K562 (cell line): Measurements from ENCODE around the gene MADCAM1. TPM values are rescaled to one million over a fixed set of nuclear protein-coding genes. Genes with fewer than 3 reads are reported as not detected.

Experiments used
- ATAC-seq: fragments of 200-7000 bp; cut with Tn5 transposase; 3 replicates; pipeline ENCODE4 v1.9.1; 2020; ENCODE audit warnings: moderate library complexity
- BruUV-seq: library from RNA; stranded (reverse); fragments of 400-500 nt; replicated peaks from 2 replicates; lab custom pipeline; 2021; lab: Mats Ljungman, UMichigan
- CTCF ChIA-PET: fragments of 300-600 bp; formaldehyde crosslinking; extraction: SDS; loops from one replicate; lab custom pipeline; 2021; ENCODE audit warnings: low intra/inter-chr PET ratio; lab: Yijun Ruan, JAX
- POLR2A ChIA-PET: fragments of 300-600, 350-650 bp; sonication (Branson Sonifier 250); formaldehyde crosslinking; extraction: SDS; loops from one replicate; lab custom pipeline; 2021; ENCODE audit warnings: antibody characterized with exemption, inconsistent platforms; lab: Yijun Ruan, JAX
- DNase-seq, 4 experiments: peaks; one replicate each; pipeline versions ENCODE4 v3.0.0 to v3.0.0-alpha.2; 2011 to 2018; ENCODE audit warnings: low spot score in 3 of 4, mixed read lengths in 3 of 4; ENCODE audit errors: extremely low read depth in 1 of 4
- FAIRE-seq: peaks from 2 replicates; lab custom pipeline; 2011; peaks lifted over from hg19 to GRCh38; lab: Jason Lieb, UNC
- H2AFZ ChIP-seq: 2 replicates; pipeline ENCODE4 v1.6.0; 2011; ENCODE audit warnings: low read depth, low read length, control low read depth, inconsistent platforms
- H3K27ac ChIP-seq: fragments of 200-600 bp; 3 replicates; pipeline ENCODE4 v1.8.0; 2011; ENCODE audit warnings: low read depth, mild to moderate bottlenecking, control low read depth, inconsistent platforms, low read length, moderate library complexity, mixed read lengths; ENCODE audit errors: extremely low read depth
- H3K27me3 ChIP-seq, 2 experiments: fragments of 300-600 bp in 1 of 2; 2 replicates in 1 of 2; 3 replicates in 1 of 2; pipeline versions ENCODE4 v1.6.0 to v1.8.0; 2011; ENCODE audit warnings: inconsistent platforms in 2 of 2, low read length in 2 of 2, mild to moderate bottlenecking in 1 of 2, mixed read lengths in 1 of 2, moderate library complexity in 1 of 2; ENCODE audit not compliant: control insufficient read depth in 2 of 2, insufficient read depth in 2 of 2
- H3K36me3 ChIP-seq: fragments of 300-600 bp; 3 replicates; pipeline ENCODE4 v1.8.0; 2011; ENCODE audit warnings: mild to moderate bottlenecking, low read length, inconsistent platforms; ENCODE audit not compliant: control insufficient read depth, insufficient read depth
- H3K4me1 ChIP-seq, 2 experiments: fragments of 200-600 bp in 1 of 2; replicated peaks in 1 of 2; 2 replicates in 1 of 2; 3 replicates in 1 of 2; pipeline versions ENCODE4 v1.5.1 to v1.8.0; 2011; ENCODE audit warnings: inconsistent platforms in 2 of 2, low read length in 2 of 2, mild to moderate bottlenecking in 1 of 2, mixed read lengths in 1 of 2, moderate library complexity in 1 of 2; ENCODE audit not compliant: control insufficient read depth in 2 of 2, insufficient read depth in 2 of 2
- H3K4me2 ChIP-seq: 2 replicates; pipeline ENCODE4 v1.6.1; 2011; ENCODE audit warnings: low read length, control low read depth, inconsistent platforms, mixed read lengths; ENCODE audit not compliant: insufficient read depth
- H3K4me3 ChIP-seq: fragments of 200-600 bp; sonication (generic), shearing (Covaris generic); 2 replicates; pipeline ENCODE4 v1.5.1; 2016; ENCODE audit warnings: control low read depth, inconsistent platforms
- H3K79me2 ChIP-seq: fragments of 200-600 bp; 3 replicates; pipeline ENCODE4 v1.8.0; 2011; ENCODE audit warnings: low read length, inconsistent platforms; ENCODE audit not compliant: control insufficient read depth, insufficient read depth
- H3K9ac ChIP-seq, 2 experiments: 2 replicates each; pipeline versions ENCODE4 v1.6.0 to v1.6.1; 2011; ENCODE audit warnings: low read depth in 2 of 2, low read length in 2 of 2, control low read depth in 1 of 2, inconsistent platforms in 1 of 2, mild to moderate bottlenecking in 1 of 2, mixed read lengths in 1 of 2; ENCODE audit not compliant: insufficient read depth in 1 of 2
- H3K9me1 ChIP-seq: one replicate; pipeline ENCODE4 v1.6.0; 2011; ENCODE audit warnings: inconsistent platforms, mild to moderate bottlenecking, low read length, moderate library complexity; ENCODE audit not compliant: control insufficient read depth, insufficient read depth
- H3K9me3 ChIP-seq: replicated peaks from 2 replicates; pipeline ENCODE4 v1.5.1; 2011; ENCODE audit warnings: low read depth, low read length, inconsistent platforms; ENCODE audit not compliant: control insufficient read depth, insufficient read depth
- H4K20me1 ChIP-seq: replicated peaks from 2 replicates; pipeline ENCODE4 v1.6.1; 2011; ENCODE audit warnings: low read length, inconsistent platforms, mixed read lengths; ENCODE audit not compliant: control insufficient read depth, insufficient read depth
- CTBP1 ChIP-seq: fragments of 450-650 bp; IDR thresholded peaks from 2 replicates; pipeline ENCODE4 v1.6.1; 2016; ENCODE audit warnings: borderline replicate concordance
- FOXP4 ChIP-seq: sonication (generic); formaldehyde crosslinking; IDR thresholded peaks from 2 replicates; pipeline ENCODE4 v1.8.0; 2022; ENCODE audit warnings: mild to moderate bottlenecking, missing genetic modification reagents, borderline replicate concordance
- NUFIP1 ChIP-seq: fragments of 450-650 bp; IDR thresholded peaks from 2 replicates; pipeline ENCODE4 v1.6.1; 2018; ENCODE audit not compliant: partially characterized antibody
- ZNF184 ChIP-seq: sonication (generic); formaldehyde crosslinking; IDR thresholded peaks from 2 replicates; pipeline ENCODE4 v1.5.0; 2020; ENCODE audit warnings: missing genetic modification reagents
- WGBS: fragments of 100-300 bp; shearing (Covaris generic); methylation state at CpG from one replicate; pipeline ENCODE4 v1.1.6; 2016; ENCODE audit warnings: low coverage, mixed read lengths; ENCODE audit not compliant: insufficient coverage; ENCODE audit errors: missing lambda C conversion rate; 5-methylcytosine and 5-hydroxymethylcytosine counted together
- in situ Hi-C: fragments of 300-500 bp; cut with MboI; formaldehyde crosslinking; loops from 4 replicates; pipeline ENCODE4 v1.15.0; 2018; ENCODE audit warnings: inconsistent platforms, mixed read lengths
- intact Hi-C: fragments of 100-400 bp; cut with micrococcal nuclease; formaldehyde crosslinking; loops from 2 replicates; pipeline ENCODE4 v1.14.2; 2022
- polyA plus RNA-seq, 8 experiments: library from polyadenylated mRNA; depleted of rRNA in 4 of 8; stranded (reverse) in 5 of 8; unstranded in 3 of 8; fragments of >200 nt; fragmentation: Nextera tagmentation in 2 of 8; fragmentation: Illumina TruSeq in 1 of 8; extraction: Ambion mirVana in 2 of 8; extraction: Trizol in 1 of 8; gene quantifications; 2 replicates each; pipeline versions ENCODE4 v1.2.1 to v1.2.3, GENCODE V29; 2011 to 2014; ENCODE audit warnings: inconsistent platforms in 1 of 8, missing spikeins in 1 of 8
- total RNA-seq, 7 experiments: library from RNA; depleted of rRNA in 6 of 7; stranded (reverse); fragments of >200 nt in 6 of 7; fragmentation: Illumina TruSeq in 2 of 7; extraction: Trizol in 2 of 7; gene quantifications; 2 replicates each; pipeline versions ENCODE4 v1.2.1 to v1.2.3, GENCODE V29; 2011 to 2021; ENCODE audit warnings: low replicate concordance in 1 of 7

The MADCAM1 gene
- total and polyA plus RNA-seq, 9 of the 15 experiments (the other 6 are each of a cell fraction or from before 2014, with no cell fraction given) = 0.09 to 0.36 (median 0.09) TPM; not detected in 6

DNA sequence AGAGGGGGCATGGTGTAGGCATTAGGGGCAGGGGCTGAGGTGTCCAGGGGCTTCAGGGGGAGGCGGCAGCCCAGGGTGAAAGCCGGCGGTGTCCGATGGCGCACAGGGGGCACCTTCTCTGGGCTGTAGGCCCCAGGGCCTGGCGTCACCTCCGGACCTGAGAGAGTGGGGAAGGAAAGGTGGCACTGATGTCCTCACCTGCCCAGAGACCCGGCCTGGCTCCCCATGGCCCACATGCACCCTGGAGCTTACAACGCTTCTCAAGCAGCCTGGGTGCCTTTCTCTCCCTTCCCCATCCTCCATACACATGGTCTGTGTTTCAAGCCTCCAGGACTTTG, 32.1 kb upstream of the MADCAM1 start:
- Histone ChIP-seq H3K9ac (no peak overlapping the region), H3K27ac (no peak overlapping the region), H3K27me3 (0 out of 5 replicates have a peak, but pooled peaks cover 0 to 8% of the 10 kb centered on the region in 2 experiments), H3K9me1 (no peaks in the 10 kb centered on the region), H3K4me1 (peaks cover 5 to 47% of the 10 kb centered on the region in 2 experiments; a peak in 4 of 5 replicates), H3K36me3 (no peaks in the 10 kb centered on the region), H3K4me2 (no peak overlapping the region)
- POLR2A ChIA-PET = interaction anchor here (0.9 kb wide), 1 partner anchor 8 kb away, joined by 3 read pairs; no protein-coding TSS in a partner anchor
- no peak for DNase-seq
- intact Hi-C loops (no loop called here), in situ Hi-C loops (no loop called here)
- no peak for FAIRE-seq
- no peak for ATAC-seq
- no TSS peak for BruUV-seq
- TF ChIP-seq FOXP4 (no peak), CTBP1 (no peak), ZNF184 (no peak), NUFIP1 (no peak)
- TF ChIP-seq, all 486 proteins: peak for 0
- 0 out of 2 replicates have a peak, but pooled peaks cover 5% of the 10 kb centered on the region for H4K20me1 ChIP-seq
- H3K4me3 ChIP-seq = no peak overlapping the region
- no peaks in the 10 kb centered on the region for H3K79me2 ChIP-seq
- WGBS = 61% methylated on average over 4 of the region's 9 CpGs
- no peak overlapping the region for H2AFZ ChIP-seq
- CTCF ChIA-PET = no interaction called here
- H3K9me3 ChIP-seq = no peaks in the 10 kb centered on the region
